Measurements from ENCODE around the gene TRAPPC3L.

Gene TRAPPC3L

GRCh38 chr6:116450769-116451740 lies 94.4 kb downstream of the TRAPPC3L start:
- no peak overlapping the region for H3K4me3 ChIP-seq (ENCODE audit: low read length)
- H3K36me3 ChIP-seq (ENCODE audit: insufficient read depth, low read length) = no peaks in the 10 kb centered on the region
- H3K9ac ChIP-seq (ENCODE audit: low read depth, low read length) = no peak overlapping the region
- no peaks in the 10 kb centered on the region for H3K9me3 ChIP-seq (ENCODE audit: insufficient read depth, low read depth, low read length)
- WGBS = 93% methylated on average over 8 of the region's 9 CpGs
- H3K4me1 ChIP-seq (ENCODE audit: insufficient read depth, low read length) = no peaks in the 10 kb centered on the region
- no peak overlapping the region for H3K27ac ChIP-seq (ENCODE audit: low read depth, low read length)
- H3K27me3 ChIP-seq (ENCODE audit: insufficient read depth, low read length) = no peaks in the 10 kb centered on the region

GRCh38 chr6:116450185-116450710 lies 95.2 kb downstream of the TRAPPC3L start:
- no peaks in the 10 kb centered on the region for H3K36me3 ChIP-seq (ENCODE audit: insufficient read depth, low read length)
- no peak overlapping the region for H3K27ac ChIP-seq (ENCODE audit: low read depth, low read length)
- H3K9ac ChIP-seq (ENCODE audit: low read depth, low read length) = no peak overlapping the region
- WGBS = 100% methylated on average over 1 of the region's 1 CpG
- no peak overlapping the region for H3K4me3 ChIP-seq (ENCODE audit: low read length)
- no peaks in the 10 kb centered on the region for H3K9me3 ChIP-seq (ENCODE audit: insufficient read depth, low read depth, low read length)
- no peaks in the 10 kb centered on the region for H3K27me3 ChIP-seq (ENCODE audit: insufficient read depth, low read length)
- H3K4me1 ChIP-seq (ENCODE audit: insufficient read depth, low read length) = no peaks in the 10 kb centered on the region

DNA sequence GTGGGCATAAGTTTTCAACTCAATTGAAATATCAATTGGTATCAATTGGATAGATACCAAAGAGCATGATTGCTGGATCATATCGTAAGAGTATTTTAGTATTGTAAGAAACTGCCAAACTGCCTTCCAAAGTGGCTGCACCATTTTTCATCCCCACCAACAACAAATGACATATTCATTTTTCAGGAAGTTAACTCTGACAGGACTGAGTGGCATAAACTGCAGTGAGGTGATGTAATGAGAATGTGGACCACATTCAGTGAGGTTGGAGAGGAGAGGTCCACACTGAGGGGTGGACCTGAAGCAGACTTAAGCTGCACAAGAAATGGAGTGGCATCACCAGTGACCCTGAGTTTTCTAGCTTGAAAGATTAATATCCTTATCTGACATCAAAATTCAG lies 95.9 kb downstream of the TRAPPC3L start:
- no CpG with 5 or more reads among the region's 1 CpG for WGBS
- no peak overlapping the region for H3K9ac ChIP-seq (ENCODE audit: low read depth, low read length)
- no peaks in the 10 kb centered on the region for H3K36me3 ChIP-seq (ENCODE audit: insufficient read depth, low read length)
- H3K9me3 ChIP-seq (ENCODE audit: insufficient read depth, low read depth, low read length) = no peaks in the 10 kb centered on the region
- no peak overlapping the region for H3K4me3 ChIP-seq (ENCODE audit: low read length)
- H3K27ac ChIP-seq (ENCODE audit: low read depth, low read length) = no peak overlapping the region
- no peaks in the 10 kb centered on the region for H3K4me1 ChIP-seq (ENCODE audit: insufficient read depth, low read length)
- no peaks in the 10 kb centered on the region for H3K27me3 ChIP-seq (ENCODE audit: insufficient read depth, low read length)

GRCh38 chr6:116447496-116448011 lies 97.9 kb downstream of the TRAPPC3L start:
- no peak overlapping the region for H3K9ac ChIP-seq (ENCODE audit: low read depth, low read length)
- no peaks in the 10 kb centered on the region for H3K9me3 ChIP-seq (ENCODE audit: insufficient read depth, low read depth, low read length)
- no peaks in the 10 kb centered on the region for H3K36me3 ChIP-seq (ENCODE audit: insufficient read depth, low read length)
- no peak overlapping the region for H3K27ac ChIP-seq (ENCODE audit: low read depth, low read length)
- H3K4me1 ChIP-seq (ENCODE audit: insufficient read depth, low read length) = 0 out of 2 replicates have a peak, but pooled peaks cover 5% of the 10 kb centered on the region
- H3K27me3 ChIP-seq (ENCODE audit: insufficient read depth, low read length) = no peaks in the 10 kb centered on the region
- 68% methylated on average over 2 of the region's 2 CpGs for WGBS
- H3K4me3 ChIP-seq (ENCODE audit: low read length) = no peak overlapping the region

- H3K4me3 ChIP-seq (ENCODE audit: low read length) = no peak overlapping the region
- no peak overlapping the region for H3K9ac ChIP-seq (ENCODE audit: low read depth, low read length)
- H3K4me1 ChIP-seq (ENCODE audit: insufficient read depth, low read length) = 0 out of 2 replicates have a peak, but pooled peaks cover 5% of the 10 kb centered on the region
- WGBS = 99% methylated on average over 2 of the region's 3 CpGs
- no peaks in the 10 kb centered on the region for H3K27me3 ChIP-seq (ENCODE audit: insufficient read depth, low read length)
- H3K9me3 ChIP-seq (ENCODE audit: insufficient read depth, low read depth, low read length) = no peaks in the 10 kb centered on the region
- no peaks in the 10 kb centered on the region for H3K36me3 ChIP-seq (ENCODE audit: insufficient read depth, low read length)
- no peak overlapping the region for H3K27ac ChIP-seq (ENCODE audit: low read depth, low read length)
These were observed 98.4 kb downstream of the TRAPPC3L start for GRCh38 chr6:116447052-116447451.

- H3K4me1 ChIP-seq (ENCODE audit: insufficient read depth, low read length) = 0 out of 2 replicates have a peak, but pooled peaks cover 5% of the 10 kb centered on the region
- H3K27ac ChIP-seq (ENCODE audit: low read depth, low read length) = no peak overlapping the region
- no peak overlapping the region for H3K4me3 ChIP-seq (ENCODE audit: low read length)
- no peaks in the 10 kb centered on the region for H3K27me3 ChIP-seq (ENCODE audit: insufficient read depth, low read length)
- H3K36me3 ChIP-seq (ENCODE audit: insufficient read depth, low read length) = no peaks in the 10 kb centered on the region
- WGBS = no CpG with 5 or more reads among the region's 1 CpG
- H3K9me3 ChIP-seq (ENCODE audit: insufficient read depth, low read depth, low read length) = no peaks in the 10 kb centered on the region
- H3K9ac ChIP-seq (ENCODE audit: low read depth, low read length) = no peak overlapping the region
These were observed 99.1 kb downstream of the TRAPPC3L start for GRCh38 chr6:116446399-116446798.

GRCh38 chr6:116445102-116445501 lies 100.4 kb downstream of the TRAPPC3L start:
- Histone ChIP-seq H3K9me3 (ENCODE audit: insufficient read depth, low read depth, low read length) (no peaks in the 10 kb centered on the region), H3K27ac (ENCODE audit: low read depth, low read length) (no peak overlapping the region), H3K36me3 (ENCODE audit: insufficient read depth, low read length) (no peaks in the 10 kb centered on the region), H3K4me3 (ENCODE audit: low read length) (no peak overlapping the region), H3K27me3 (ENCODE audit: insufficient read depth, low read length) (no peaks in the 10 kb centered on the region), H3K4me1 (ENCODE audit: insufficient read depth, low read length) (0 out of 2 replicates have a peak, but pooled peaks cover 5% of the 10 kb centered on the region), H3K9ac (ENCODE audit: low read depth, low read length) (no peak overlapping the region)
- 81% methylated on average over 5 of the region's 5 CpGs for WGBS

Measured in HUES64 (cell line).